ENCODE data around the gene MAP7D3. TPM values are rescaled to one million over a fixed set of nuclear protein-coding genes. Genes with fewer than 3 reads are reported as not detected.

Gene MAP7D3
- total and polyA plus RNA-seq, 10 of the 15 experiments (the other 5 are each of a cell fraction or from before 2014, with no cell fraction given), result 9.1 to 24.0 (median 11.0) TPM

DNA sequence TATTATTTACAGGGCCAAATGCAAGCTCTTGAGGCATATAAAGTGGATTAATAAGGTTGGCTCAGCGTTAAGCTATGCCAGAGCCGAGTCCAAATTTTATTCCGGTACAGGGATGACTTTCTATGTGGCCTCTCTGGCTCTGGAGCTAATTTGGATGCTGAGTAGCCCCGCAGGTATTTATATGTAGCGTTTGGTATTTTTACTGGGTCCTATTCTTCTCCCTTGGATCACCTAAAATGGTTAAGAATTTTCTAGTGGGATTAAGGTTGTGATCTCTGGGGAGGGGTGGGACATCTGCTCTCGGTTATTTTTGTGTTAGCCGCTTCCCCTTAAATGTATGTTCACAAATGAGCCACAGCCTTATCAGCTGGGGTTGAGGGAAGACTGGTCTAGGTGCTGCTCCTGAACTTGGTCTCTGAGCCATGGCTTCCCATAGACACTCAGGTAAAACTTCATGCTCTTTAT, 54.5 kb downstream of the MAP7D3 start:
- Histone ChIP-seq H3K9ac (ENCODE audit: control insufficient read depth, insufficient read depth, low read length) (no peak overlapping the region), H3K27me3 (replicated peaks in 1 of 2; ENCODE audit: control insufficient read depth in 2 of 2, insufficient read depth in 2 of 2, low read length in 1 of 2) (no peaks in the 10 kb centered on the region; a peak in 2 of 4 replicates), H3K36me3 (ENCODE audit: control insufficient read depth in 2 of 2, insufficient read depth in 2 of 2, low read length in 1 of 2) (no peaks in the 10 kb centered on the region), H3K27ac (ENCODE audit: control insufficient read depth, insufficient read depth) (no peak overlapping the region), H3K79me2 (ENCODE audit: control insufficient read depth, insufficient read depth, low read length) (no peaks in the 10 kb centered on the region), H3K4me1 (ENCODE audit: control insufficient read depth, insufficient read depth, low read length) (no peaks in the 10 kb centered on the region), H2AFZ (ENCODE audit: control insufficient read depth, low read depth, low read length) (no peak overlapping the region), H3K9me3 (replicated peaks; ENCODE audit: control insufficient read depth, insufficient read depth, low read length) (no peaks in the 10 kb centered on the region), H3K4me3 (no peak overlapping the region), H4K20me1 (ENCODE audit: control insufficient read depth, insufficient read depth) (no peaks in the 10 kb centered on the region), H3K4me2 (ENCODE audit: control insufficient read depth, insufficient read depth) (no peak overlapping the region)
- no peak for ATAC-seq
- ChIA-PET CTCF (interaction anchor here (0.9 to 1.2 kb wide), 2 partner anchors 8 to 70 kb away, joined by 3 read pairs; no protein-coding TSS in a partner anchor), RAD21 (ENCODE audit: unreplicated experiment) (no interaction called here), POLR2A (no interaction called here), SMC1A (ENCODE audit: uncharacterized antibody, unreplicated experiment) (no interaction called here)
- intact Hi-C loops (cut with micrococcal nuclease; ENCODE audit: unreplicated experiment), result no loop called here
- WGBS (ENCODE audit: insufficient coverage, insufficient replicate concordance, low lambda C conversion rate, missing lambda C conversion rate), result 46% methylated on average over 7 of the region's 7 CpGs
- in situ Hi-C loops (cut with MboI), result no loop called here
- no peak for DNase-seq (ENCODE audit: low read depth, low spot score)
- no peak for FAIRE-seq
- BruUV-seq (replicated peaks), result no TSS peak
- TF ChIP-seq LARP7 (IDR thresholded peaks at IDR 0.05) (no peak), SREBF1 (IDR thresholded peaks at IDR 0.05; ENCODE audit: low read length) (no peak), IKZF1 (conservative IDR thresholded peaks at IDR 0.05) (no peak)
- TF ChIP-seq, protein P1, sequence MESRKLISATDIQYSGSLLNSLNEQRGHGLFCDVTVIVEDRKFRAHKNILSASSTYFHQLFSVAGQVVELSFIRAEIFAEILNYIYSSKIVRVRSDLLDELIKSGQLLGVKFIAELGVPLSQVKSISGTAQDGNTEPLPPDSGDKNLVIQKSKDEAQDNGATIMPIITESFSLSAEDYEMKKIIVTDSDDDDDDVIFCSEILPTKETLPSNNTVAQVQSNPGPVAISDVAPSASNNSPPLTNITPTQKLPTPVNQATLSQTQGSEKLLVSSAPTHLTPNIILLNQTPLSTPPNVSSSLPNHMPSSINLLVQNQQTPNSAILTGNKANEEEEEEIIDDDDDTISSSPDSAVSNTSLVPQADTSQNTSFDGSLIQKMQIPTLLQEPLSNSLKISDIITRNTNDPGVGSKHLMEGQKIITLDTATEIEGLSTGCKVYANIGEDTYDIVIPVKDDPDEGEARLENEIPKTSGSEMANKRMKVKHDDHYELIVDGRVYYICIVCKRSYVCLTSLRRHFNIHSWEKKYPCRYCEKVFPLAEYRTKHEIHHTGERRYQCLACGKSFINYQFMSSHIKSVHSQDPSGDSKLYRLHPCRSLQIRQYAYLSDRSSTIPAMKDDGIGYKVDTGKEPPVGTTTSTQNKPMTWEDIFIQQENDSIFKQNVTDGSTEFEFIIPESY (IDR thresholded peaks at IDR 0.05), result no peak
- TF ChIP-seq, protein P2, sequence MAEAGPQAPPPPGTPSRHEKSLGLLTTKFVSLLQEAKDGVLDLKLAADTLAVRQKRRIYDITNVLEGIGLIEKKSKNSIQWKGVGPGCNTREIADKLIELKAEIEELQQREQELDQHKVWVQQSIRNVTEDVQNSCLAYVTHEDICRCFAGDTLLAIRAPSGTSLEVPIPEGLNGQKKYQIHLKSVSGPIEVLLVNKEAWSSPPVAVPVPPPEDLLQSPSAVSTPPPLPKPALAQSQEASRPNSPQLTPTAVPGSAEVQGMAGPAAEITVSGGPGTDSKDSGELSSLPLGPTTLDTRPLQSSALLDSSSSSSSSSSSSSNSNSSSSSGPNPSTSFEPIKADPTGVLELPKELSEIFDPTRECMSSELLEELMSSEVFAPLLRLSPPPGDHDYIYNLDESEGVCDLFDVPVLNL (IDR thresholded peaks at IDR 0.05; ENCODE audit: low read depth, low read length), result no peak

All from GM12878 (cell line).